BJ (cell line): ENCODE results near the gene C17orf50. TPM values are rescaled to one million over a fixed set of nuclear protein-coding genes. Genes with fewer than 3 reads are reported as not detected.

Source experiments
- CTCF ChIA-PET: fragments of 350-600 bp; formaldehyde crosslinking; extraction: SDS; loops from one replicate; lab custom pipeline; 2021; ENCODE audit warnings: antibody characterized with exemption, inconsistent platforms; lab: Yijun Ruan, JAX
- POLR2A ChIA-PET: fragments of 300-600 bp; sonication (Branson Sonifier 250); formaldehyde crosslinking; extraction: SDS; loops from one replicate; lab custom pipeline; 2021; ENCODE audit warnings: antibody characterized with exemption; lab: Charles Lee
- DNase-seq: peaks from one replicate; pipeline ENCODE4 v3.0.0-alpha.2; 2011; ENCODE audit warnings: low read depth
- H3K27me3 ChIP-seq: 2 replicates; pipeline ENCODE4 v1.6.0; 2011; ENCODE audit warnings: low read length; ENCODE audit not compliant: control insufficient read depth, insufficient read depth
- H3K36me3 ChIP-seq: 2 replicates; pipeline ENCODE4 v1.5.1; 2011; ENCODE audit warnings: low read length; ENCODE audit not compliant: control insufficient read depth, insufficient read depth
- H3K4me3 ChIP-seq: 2 replicates; pipeline ENCODE4 v1.5.1; 2011; ENCODE audit warnings: low read depth, mild to moderate bottlenecking, control low read depth, low read length
- CTCF ChIP-seq: IDR thresholded peaks from 2 replicates; pipeline ENCODE4 v1.5.1; 2011; ENCODE audit warnings: low read depth, mild to moderate bottlenecking, control low read depth, inconsistent platforms, low read length, moderate library complexity; ENCODE audit not compliant: insufficient read depth
- polyA plus RNA-seq: library from polyadenylated mRNA; depleted of rRNA; stranded (reverse); fragments of >200 nt; gene quantifications from 2 replicates; pipeline ENCODE4 v1.2.3, GENCODE V29; 2011

The C17orf50 gene
- polyA plus RNA-seq, 1 experiment: not detected

GRCh38 chr17:35766903-35767510, 6.3 kb downstream of the C17orf50 start:
- ChIA-PET CTCF (interaction anchor here (1.0 to 14.9 kb wide), 13 partner anchors 9 to 179 kb away, joined by 3 to 425 read pairs (median 12); partner anchors contain the start of genes MMP28 and TAF15), POLR2A (no interaction called here)
- peaks cover 15% of the 10 kb centered on the region for H3K27me3 ChIP-seq
- no peak overlapping the region for H3K4me3 ChIP-seq
- no peaks in the 10 kb centered on the region for H3K36me3 ChIP-seq
- TF ChIP-seq CTCF: peak; percentile 71
- DNase-seq: no peak

- TF ChIP-seq CTCF: no peak
- ChIA-PET POLR2A (no interaction called here), CTCF (interaction anchor here (0.7 to 14.9 kb wide), 6 partner anchors 13 to 163 kb away, joined by 3 to 425 read pairs (median 6); partner anchors contain the start of gene TAF15)
- DNase-seq: no peak
- Histone ChIP-seq H3K36me3 (no peaks in the 10 kb centered on the region), H3K4me3 (no peak overlapping the region), H3K27me3 (peaks cover 21% of the 10 kb centered on the region)
Observed at GRCh38 chr17:35768797-35769196, 8.1 kb downstream of the C17orf50 start.

- TF ChIP-seq CTCF: 0 out of 2 replicates have a peak, but pooled peaks have one; percentile 6
- H3K27me3 ChIP-seq: peaks cover 29% of the 10 kb centered on the region
- H3K36me3 ChIP-seq: no peaks in the 10 kb centered on the region
- CTCF ChIA-PET: interaction anchor here (1.0 to 14.9 kb wide), 10 partner anchors 9 to 158 kb away, joined by 3 to 425 read pairs (median 3); partner anchors contain the start of genes C17orf50 and TAF15
- H3K4me3 ChIP-seq: no peak overlapping the region
- POLR2A ChIA-PET: no interaction called here
- no peak for DNase-seq
Observed at GRCh38 chr17:35769895-35770486, 9.3 kb downstream of the C17orf50 start.

- Histone ChIP-seq H3K4me3 (no peak overlapping the region), H3K36me3 (no peaks in the 10 kb centered on the region), H3K27me3 (peaks cover 33% of the 10 kb centered on the region)
- ChIA-PET POLR2A (no interaction called here), CTCF (interaction anchor here (11.0 to 14.9 kb wide), 2 partner anchors 8 to 36 kb away, joined by 115 to 425 read pairs; partner anchors contain the start of gene TAF15)
- TF ChIP-seq CTCF: no peak
- no peak for DNase-seq
Observed at GRCh38 chr17:35773129-35773528, 12.4 kb downstream of the C17orf50 start.

GRCh38 chr17:35773679-35774425, 13.2 kb downstream of the C17orf50 start:
- ChIA-PET POLR2A (no interaction called here), CTCF (interaction anchor here (0.9 to 11.0 kb wide), 3 partner anchors 9 to 34 kb away, joined by 3 to 115 read pairs (median 5); no protein-coding TSS in a partner anchor)
- H3K4me3 ChIP-seq: no peak overlapping the region
- H3K27me3 ChIP-seq: peaks cover 34% of the 10 kb centered on the region
- no peaks in the 10 kb centered on the region for H3K36me3 ChIP-seq
- DNase-seq: no peak
- no peak for TF ChIP-seq CTCF
